ENCODE data around the gene RTTN. TPM values are rescaled to one million over a fixed set of nuclear protein-coding genes. Genes with fewer than 3 reads are reported as not detected.
A peak's percentile ranks its signal among the peaks of the same experiment; 100 is the strongest.

RTTN gene
- total RNA-seq, 2 experiments from 2014 or later = 22.2 to 29.7 TPM

- Mint-ChIP-seq H3K4me1 (peaks cover 34% of the 10 kb centered on the region), H3K27ac (no peak overlapping the region), H3K9me3 (ENCODE audit: low read depth) (peaks cover 4% of the 10 kb centered on the region), H3K4me3 (no peak overlapping the region), H3K27me3 (no peaks in the 10 kb centered on the region), H3K36me3 (ENCODE audit: low read depth) (peaks cover 6% of the 10 kb centered on the region)
- ChIA-PET CTCF (interaction anchor here (0.8 to 2.2 kb wide), 3 partner anchors 9 to 70 kb away, joined by 4 to 11 read pairs (median 7); no protein-coding TSS in a partner anchor), POLR2A (interaction anchor here (1.6 kb wide), 1 partner anchor 9 kb away, joined by 8 read pairs; no protein-coding TSS in a partner anchor)
- peak; percentile 74 for DNase-seq
- intact Hi-C loops (cut with DNase I, micrococcal nuclease) = no loop called here
- ATAC-seq = peak; percentile 98
These were observed 237.4 kb downstream of the RTTN start for GRCh38 chr18:69968039-69968438.

DNA sequence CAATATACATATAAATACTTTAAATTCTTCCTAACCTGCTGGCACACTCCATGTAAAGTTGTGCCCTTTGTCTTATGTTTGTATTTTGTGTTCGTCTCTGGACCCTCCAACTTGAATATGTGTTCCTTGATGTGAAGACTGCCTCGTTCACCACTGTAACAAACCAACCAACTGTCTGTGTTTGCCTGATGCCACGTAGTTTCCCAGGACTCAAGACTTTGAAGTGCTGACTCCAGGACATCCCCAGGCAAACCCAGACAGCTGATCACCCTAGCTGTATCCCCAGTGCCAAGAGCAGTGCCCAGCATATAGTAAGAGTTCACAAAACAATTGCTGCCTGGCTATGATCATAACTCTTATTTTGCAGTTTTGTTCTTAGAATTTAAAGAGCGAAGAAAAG lies 242.3 kb downstream of the RTTN start:
- CTCF ChIA-PET = interaction anchor here (1.1 kb wide), 1 partner anchor 17 kb away, joined by 3 read pairs; no protein-coding TSS in a partner anchor
- peaks cover 2% of the 10 kb centered on the region for H3K36me3 Mint-ChIP-seq (ENCODE audit: low read depth)
- no peak overlapping the region for H3K4me3 Mint-ChIP-seq
- H3K27me3 Mint-ChIP-seq = no peaks in the 10 kb centered on the region
- no peaks in the 10 kb centered on the region for H3K9me3 Mint-ChIP-seq (ENCODE audit: low read depth)
- intact Hi-C loops (cut with DNase I, micrococcal nuclease) = no loop called here
- H3K27ac Mint-ChIP-seq = no peak overlapping the region
- POLR2A ChIA-PET = no interaction called here
- DNase-seq (no peak), ATAC-seq (no peak)
- peaks cover 27% of the 10 kb centered on the region for H3K4me1 Mint-ChIP-seq

- H3K27ac Mint-ChIP-seq = no peak overlapping the region
- DNase-seq (no peak), ATAC-seq (no peak)
- peaks cover 2% of the 10 kb centered on the region for H3K36me3 Mint-ChIP-seq (ENCODE audit: low read depth)
- no peaks in the 10 kb centered on the region for H3K9me3 Mint-ChIP-seq (ENCODE audit: low read depth)
- POLR2A ChIA-PET = no interaction called here
- no peak overlapping the region for H3K4me3 Mint-ChIP-seq
- no peaks in the 10 kb centered on the region for H3K27me3 Mint-ChIP-seq
- peaks cover 13% of the 10 kb centered on the region for H3K4me1 Mint-ChIP-seq
- CTCF ChIA-PET = interaction anchor here (0.6 kb wide), 1 partner anchor 45 kb away, joined by 3 read pairs; no protein-coding TSS in a partner anchor
- intact Hi-C loops (cut with DNase I, micrococcal nuclease) = no loop called here
These were observed 243.8 kb downstream of the RTTN start for GRCh38 chr18:69961718-69962117.

DNA sequence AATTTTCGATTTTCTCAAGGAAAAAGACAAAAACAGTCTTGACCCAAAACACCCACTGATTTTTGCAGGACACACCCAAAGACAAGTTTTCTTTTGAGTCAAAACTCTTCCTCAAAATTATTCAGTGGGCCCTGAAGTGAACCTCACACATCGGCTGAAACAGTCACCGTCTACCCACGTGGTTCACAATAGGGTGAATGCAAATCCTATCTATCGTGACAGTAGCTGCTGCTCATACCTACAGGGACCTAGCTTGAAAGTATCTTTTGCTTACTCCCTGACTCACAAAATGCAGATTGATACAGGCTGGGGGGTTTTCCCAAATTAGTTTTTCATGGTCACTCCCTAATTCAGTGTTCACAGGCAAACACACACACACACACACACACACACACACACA lies 247.1 kb downstream of the RTTN start:
- intact Hi-C loops (cut with DNase I, micrococcal nuclease) = loop anchor here (1.0 to 10.0 kb wide), 6 partner anchors 14 to 321 kb away; partner anchors contain the start of gene RTTN (in 1 of the 2)
- Mint-ChIP-seq H3K27ac (no peak overlapping the region), H3K4me3 (no peak overlapping the region), H3K36me3 (ENCODE audit: low read depth) (peaks cover 3% of the 10 kb centered on the region), H3K9me3 (ENCODE audit: low read depth) (no peaks in the 10 kb centered on the region), H3K4me1 (peaks cover 13% of the 10 kb centered on the region), H3K27me3 (no peaks in the 10 kb centered on the region)
- POLR2A ChIA-PET = interaction anchor here (1.0 to 1.5 kb wide), 6 partner anchors 10 to 73 kb away, joined by 4 to 8 read pairs (median 8); no protein-coding TSS in a partner anchor
- ATAC-seq = peak; percentile 73
- peak; percentile 72 for DNase-seq
- CTCF ChIA-PET = interaction anchor here (1.0 to 2.9 kb wide), 9 partner anchors 10 to 84 kb away, joined by 4 to 12 read pairs (median 6); no protein-coding TSS in a partner anchor

- no peak overlapping the region for H3K4me3 Mint-ChIP-seq
- CTCF ChIA-PET = no interaction called here
- no peak overlapping the region for H3K27ac Mint-ChIP-seq
- POLR2A ChIA-PET = interaction anchor here (1.9 to 2.1 kb wide), 2 partner anchors 22 to 59 kb away, joined by 18 to 19 read pairs; no protein-coding TSS in a partner anchor
- ATAC-seq (peak; percentile 2), DNase-seq (peak; percentile 37)
- H3K4me1 Mint-ChIP-seq = peaks cover 19% of the 10 kb centered on the region
- H3K27me3 Mint-ChIP-seq = no peaks in the 10 kb centered on the region
- H3K9me3 Mint-ChIP-seq (ENCODE audit: low read depth) = peaks cover 2% of the 10 kb centered on the region
- intact Hi-C loops (cut with DNase I, micrococcal nuclease) = loop anchor here (1.0 to 10.0 kb wide), 11 partner anchors 8 to 320 kb away; partner anchors contain the start of gene RTTN (in 1 of the 2)
- H3K36me3 Mint-ChIP-seq (ENCODE audit: low read depth) = peaks cover 9% of the 10 kb centered on the region
These were observed 247.7 kb downstream of the RTTN start for GRCh38 chr18:69957747-69958146.

GRCh38 chr18:69956665-69957620 lies 248.5 kb downstream of the RTTN start:
- Mint-ChIP-seq H3K27ac (no peak overlapping the region), H3K4me1 (peaks cover 22% of the 10 kb centered on the region), H3K4me3 (no peak overlapping the region), H3K27me3 (no peaks in the 10 kb centered on the region), H3K36me3 (ENCODE audit: low read depth) (peaks cover 11% of the 10 kb centered on the region), H3K9me3 (ENCODE audit: low read depth) (peaks cover 2% of the 10 kb centered on the region)
- intact Hi-C loops (cut with DNase I, micrococcal nuclease) = loop anchor here (1.0 to 10.0 kb wide), 9 partner anchors 8 to 320 kb away; partner anchors contain the start of gene RTTN (in 1 of the 2)
- CTCF ChIA-PET = interaction anchor here (0.5 to 1.7 kb wide), 15 partner anchors 11 to 228 kb away, joined by 3 to 14 read pairs (median 5); no protein-coding TSS in a partner anchor
- POLR2A ChIA-PET = interaction anchor here (0.7 to 3.1 kb wide), 9 partner anchors 11 to 73 kb away, joined by 3 to 19 read pairs (median 9); partner anchors contain the start of gene CD226
- DNase-seq = peak; percentile 64
- ATAC-seq = peak; percentile 45

- H3K4me1 Mint-ChIP-seq = peaks cover 31% of the 10 kb centered on the region
- peaks cover 18% of the 10 kb centered on the region for H3K36me3 Mint-ChIP-seq (ENCODE audit: low read depth)
- H3K27me3 Mint-ChIP-seq = no peaks in the 10 kb centered on the region
- POLR2A ChIA-PET = interaction anchor here (1.0 to 3.1 kb wide), 7 partner anchors 10 to 72 kb away, joined by 3 to 19 read pairs (median 9); partner anchors contain the start of gene CD226
- no peak overlapping the region for H3K4me3 Mint-ChIP-seq
- no peak overlapping the region for H3K27ac Mint-ChIP-seq
- ATAC-seq (peak; percentile 16), DNase-seq (peak; percentile 55)
- peaks cover 2% of the 10 kb centered on the region for H3K9me3 Mint-ChIP-seq (ENCODE audit: low read depth)
- intact Hi-C loops (cut with DNase I, micrococcal nuclease) = loop anchor here (2.0 to 10.0 kb wide), 5 partner anchors 23 to 319 kb away; partner anchors contain the start of gene RTTN (in 1 of the 2)
- CTCF ChIA-PET = interaction anchor here (0.8 to 1.7 kb wide), 12 partner anchors 12 to 117 kb away, joined by 3 to 14 read pairs (median 6); no protein-coding TSS in a partner anchor
These were observed 249.4 kb downstream of the RTTN start for GRCh38 chr18:69956057-69956456.

- H3K4me3 Mint-ChIP-seq = no peak overlapping the region
- intact Hi-C loops (cut with DNase I, micrococcal nuclease) = loop anchor here (5.0 to 10.0 kb wide), 3 partner anchors 120 to 318 kb away; partner anchors contain the start of gene RTTN (in 1 of the 2)
- POLR2A ChIA-PET = interaction anchor here (0.6 to 3.1 kb wide), 3 partner anchors 9 to 188 kb away, joined by 3 to 18 read pairs (median 4); partner anchors contain the start of gene CD226
- H3K36me3 Mint-ChIP-seq (ENCODE audit: low read depth) = peaks cover 18% of the 10 kb centered on the region
- CTCF ChIA-PET = interaction anchor here (0.7 to 1.4 kb wide), 4 partner anchors 11 to 38 kb away, joined by 3 to 5 read pairs (median 3); no protein-coding TSS in a partner anchor
- peak; percentile 10 for ATAC-seq
- H3K27ac Mint-ChIP-seq = peak overlapping the region; percentile 78
- DNase-seq = peak; percentile 26
- H3K4me1 Mint-ChIP-seq = peaks cover 31% of the 10 kb centered on the region
- peaks cover 2% of the 10 kb centered on the region for H3K9me3 Mint-ChIP-seq (ENCODE audit: low read depth)
- no peaks in the 10 kb centered on the region for H3K27me3 Mint-ChIP-seq
These were observed 250.6 kb downstream of the RTTN start for GRCh38 chr18:69954719-69955480.

DNA sequence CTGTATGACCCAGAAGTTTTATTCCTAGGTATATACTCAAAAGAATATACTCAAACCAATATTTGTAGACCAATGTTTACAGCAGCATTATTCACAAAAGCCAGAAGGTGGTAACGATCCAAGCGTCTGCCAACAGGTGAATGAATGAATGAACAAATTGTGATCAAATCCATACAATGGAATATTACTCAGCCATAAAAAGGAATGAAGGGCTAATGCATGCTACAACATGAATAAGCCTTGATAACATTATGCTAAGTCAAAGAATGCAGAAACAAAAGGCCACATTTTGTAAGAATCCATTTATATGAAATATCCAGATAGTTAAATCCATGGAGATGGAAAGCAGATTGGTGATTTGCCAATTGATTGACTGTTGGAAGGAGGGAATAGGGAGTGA lies 252.3 kb downstream of the RTTN start:
- H3K36me3 Mint-ChIP-seq (ENCODE audit: low read depth) = peaks cover 18% of the 10 kb centered on the region
- ChIA-PET CTCF (no interaction called here), POLR2A (no interaction called here)
- no peaks in the 10 kb centered on the region for H3K27me3 Mint-ChIP-seq
- intact Hi-C loops (cut with DNase I, micrococcal nuclease) = loop anchor here in 1 of 2 experiments (10.0 kb wide), 1 partner anchor 122 kb away; no protein-coding TSS in a partner anchor
- H3K27ac Mint-ChIP-seq = peak overlapping the region; percentile 14
- peaks cover 31% of the 10 kb centered on the region for H3K4me1 Mint-ChIP-seq
- ATAC-seq = no peak
- DNase-seq = no peak
- H3K4me3 Mint-ChIP-seq = no peak overlapping the region
- peaks cover 2% of the 10 kb centered on the region for H3K9me3 Mint-ChIP-seq (ENCODE audit: low read depth)

Measured in activated CD4-positive, alpha-beta T cell treated with anti-CD3 and anti-CD28 coated beads for 36 hours (primary cell).